ENCODE results near the gene HLA-DQB2.
"Not testable (repeated sequence)": the region's sequence is repeated elsewhere in the genome, so short reads cannot be mapped to it uniquely, and the experiment has no call there.

HLA-DQB2 gene

DNA sequence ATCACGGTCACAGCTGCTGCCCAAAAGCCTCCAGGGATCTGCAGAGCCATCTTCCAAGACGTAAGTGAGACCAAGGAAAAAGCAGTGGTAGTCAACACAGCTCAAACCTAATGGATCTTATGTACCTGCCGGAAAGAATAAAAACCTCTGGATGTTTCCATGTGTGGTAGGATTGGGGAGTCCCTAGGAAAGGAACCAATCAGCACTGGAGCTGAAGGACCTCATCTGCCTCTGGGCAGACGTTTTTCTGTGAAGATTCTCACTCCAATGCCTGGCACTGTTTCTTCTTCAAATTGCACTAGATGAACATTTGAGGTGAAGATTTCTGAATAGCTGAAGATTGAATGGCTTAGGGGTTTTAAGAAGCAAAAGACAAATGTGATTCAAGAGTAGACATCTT is at the start of gene HLA-DQB2:
Gene HLA-DQB2 (minus strand): TSS at position 112 of the 400 bp plus-strand sequence. CDS start 62 bp downstream, at position 50.
- Histone ChIP-seq H3K36me3 (ENCODE audit: control insufficient read depth, insufficient read depth, low read length) (no peaks in the 10 kb centered on the region), H3K9ac (ENCODE audit: low read depth, low read length) (no peak within 1 kb of the TSS), H3K4me3 (ENCODE audit: low read depth, low read length) (no peak within 1 kb of the TSS), H3K4me1 (ENCODE audit: control insufficient read depth, insufficient read depth, low read length) (no peaks in the 10 kb centered on the region), H3K27me3 (ENCODE audit: control insufficient read depth, insufficient read depth, low read length) (no peaks in the 10 kb centered on the region), H3K9me3 (ENCODE audit: control insufficient read depth, insufficient read depth, low read length) (no peaks in the 10 kb centered on the region)

DNA sequence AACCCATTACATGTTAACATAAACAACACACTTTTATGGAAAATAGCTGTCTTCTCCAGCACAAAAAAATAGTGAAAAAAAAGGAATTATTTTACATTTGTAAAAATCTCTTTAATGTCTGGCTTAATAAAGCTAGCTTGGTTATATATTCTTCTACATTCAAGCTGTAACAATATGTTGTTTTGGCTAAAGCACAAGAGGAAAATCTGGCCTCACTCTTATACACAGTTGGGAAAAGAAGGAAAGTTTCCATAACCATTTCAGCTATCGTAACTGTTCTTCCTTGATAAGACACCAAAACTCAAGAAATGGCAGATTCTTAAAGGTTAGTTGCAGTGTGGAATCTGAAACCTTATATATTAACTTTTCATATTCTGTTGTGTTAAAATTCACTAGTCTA is 45.8 kb upstream of the HLA-DQB2 start:
- Histone ChIP-seq H3K36me3 (ENCODE audit: control insufficient read depth, insufficient read depth, low read length) (no peaks in the 10 kb centered on the region), H3K9ac (ENCODE audit: low read depth, low read length) (no peak overlapping the region), H3K4me3 (ENCODE audit: low read depth, low read length) (no peak overlapping the region), H3K9me3 (ENCODE audit: control insufficient read depth, insufficient read depth, low read length) (no peaks in the 10 kb centered on the region), H3K4me1 (ENCODE audit: control insufficient read depth, insufficient read depth, low read length) (no peaks in the 10 kb centered on the region), H3K27me3 (ENCODE audit: control insufficient read depth, insufficient read depth, low read length) (no peaks in the 10 kb centered on the region)

- no peaks in the 10 kb centered on the region for H3K4me1 ChIP-seq (ENCODE audit: control insufficient read depth, insufficient read depth, low read length)
- no peak overlapping the region for H3K4me3 ChIP-seq (ENCODE audit: low read depth, low read length)
- no peaks in the 10 kb centered on the region for H3K36me3 ChIP-seq (ENCODE audit: control insufficient read depth, insufficient read depth, low read length)
- H3K27me3 ChIP-seq (ENCODE audit: control insufficient read depth, insufficient read depth, low read length), result no peaks in the 10 kb centered on the region
- H3K9ac ChIP-seq (ENCODE audit: low read depth, low read length), result no peak overlapping the region
- H3K9me3 ChIP-seq (ENCODE audit: control insufficient read depth, insufficient read depth, low read length), result no peaks in the 10 kb centered on the region
Observed at GRCh38 chr6:32807020-32807580, 43.8 kb upstream of the HLA-DQB2 start.

DNA sequence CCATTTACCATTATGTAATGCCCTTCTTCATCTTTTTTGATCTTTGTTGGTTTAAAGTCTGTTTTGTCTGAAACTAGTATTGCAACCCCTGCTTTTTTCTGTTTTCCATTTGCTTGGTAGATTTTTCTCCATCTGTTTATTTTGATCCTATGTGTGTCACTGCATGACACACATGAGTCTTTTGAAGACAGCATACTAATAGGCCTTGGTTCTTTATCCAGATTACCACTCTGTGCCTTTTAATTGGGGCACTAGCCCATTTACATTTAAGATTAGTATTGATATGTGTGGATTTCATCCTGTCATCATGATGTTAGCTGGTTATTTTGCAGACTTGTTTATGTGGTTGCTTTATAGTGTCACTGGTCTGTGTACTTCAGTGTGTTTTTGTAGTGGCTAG is 42.1 kb upstream of the HLA-DQB2 start:
- H3K4me3 ChIP-seq (ENCODE audit: low read depth, low read length); H3K9me3 ChIP-seq (ENCODE audit: control insufficient read depth, insufficient read depth, low read length); H3K36me3 ChIP-seq (ENCODE audit: control insufficient read depth, insufficient read depth, low read length); H3K27me3 ChIP-seq (ENCODE audit: control insufficient read depth, insufficient read depth, low read length); H3K4me1 ChIP-seq (ENCODE audit: control insufficient read depth, insufficient read depth, low read length); H3K9ac ChIP-seq (ENCODE audit: low read depth, low read length): not testable (repeated sequence)

DNA sequence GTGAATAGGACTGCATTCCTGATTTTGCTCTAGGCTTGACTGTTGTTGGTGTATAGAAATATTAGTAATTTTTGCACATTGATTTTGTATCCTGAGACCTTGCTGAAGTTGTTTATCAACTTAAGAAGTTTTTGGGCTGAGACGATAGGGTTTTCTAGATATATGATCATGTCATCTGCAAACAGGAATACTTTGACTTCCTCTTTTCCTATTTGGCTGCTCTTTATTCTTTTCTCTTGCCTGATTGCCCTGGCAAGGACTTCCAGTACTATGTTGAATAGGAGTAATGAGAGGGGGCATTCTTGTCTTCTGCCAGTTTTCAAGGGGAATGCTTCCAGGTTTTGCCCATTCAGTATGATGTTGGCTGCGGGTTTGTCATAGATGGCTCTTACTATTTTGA is 40.1 kb upstream of the HLA-DQB2 start:
- no peak overlapping the region for H3K9ac ChIP-seq (ENCODE audit: low read depth, low read length)
- H3K4me1 ChIP-seq (ENCODE audit: control insufficient read depth, insufficient read depth, low read length), result no peaks in the 10 kb centered on the region
- H3K4me3 ChIP-seq (ENCODE audit: low read depth, low read length), result no peak overlapping the region
- no peaks in the 10 kb centered on the region for H3K27me3 ChIP-seq (ENCODE audit: control insufficient read depth, insufficient read depth, low read length)
- H3K36me3 ChIP-seq (ENCODE audit: control insufficient read depth, insufficient read depth, low read length), result no peaks in the 10 kb centered on the region
- no peaks in the 10 kb centered on the region for H3K9me3 ChIP-seq (ENCODE audit: control insufficient read depth, insufficient read depth, low read length)

GRCh38 chr6:32799740-32800139 is 36.4 kb upstream of the HLA-DQB2 start:
- H3K4me1 ChIP-seq (ENCODE audit: control insufficient read depth, insufficient read depth, low read length), result peaks cover 5% of the 10 kb centered on the region
- no peak overlapping the region for H3K9ac ChIP-seq (ENCODE audit: low read depth, low read length)
- H3K27me3 ChIP-seq (ENCODE audit: control insufficient read depth, insufficient read depth, low read length), result peaks cover 3% of the 10 kb centered on the region
- no peak overlapping the region for H3K4me3 ChIP-seq (ENCODE audit: low read depth, low read length)
- H3K36me3 ChIP-seq (ENCODE audit: control insufficient read depth, insufficient read depth, low read length), result no peaks in the 10 kb centered on the region
- no peaks in the 10 kb centered on the region for H3K9me3 ChIP-seq (ENCODE audit: control insufficient read depth, insufficient read depth, low read length)

GRCh38 chr6:32799168-32799567 is 35.8 kb upstream of the HLA-DQB2 start:
- H3K9me3 ChIP-seq (ENCODE audit: control insufficient read depth, insufficient read depth, low read length), result no peaks in the 10 kb centered on the region
- no peaks in the 10 kb centered on the region for H3K36me3 ChIP-seq (ENCODE audit: control insufficient read depth, insufficient read depth, low read length)
- H3K27me3 ChIP-seq (ENCODE audit: control insufficient read depth, insufficient read depth, low read length), result peaks cover 3% of the 10 kb centered on the region
- no peak overlapping the region for H3K4me3 ChIP-seq (ENCODE audit: low read depth, low read length)
- no peak overlapping the region for H3K9ac ChIP-seq (ENCODE audit: low read depth, low read length)
- peaks cover 5% of the 10 kb centered on the region for H3K4me1 ChIP-seq (ENCODE audit: control insufficient read depth, insufficient read depth, low read length)

DNA sequence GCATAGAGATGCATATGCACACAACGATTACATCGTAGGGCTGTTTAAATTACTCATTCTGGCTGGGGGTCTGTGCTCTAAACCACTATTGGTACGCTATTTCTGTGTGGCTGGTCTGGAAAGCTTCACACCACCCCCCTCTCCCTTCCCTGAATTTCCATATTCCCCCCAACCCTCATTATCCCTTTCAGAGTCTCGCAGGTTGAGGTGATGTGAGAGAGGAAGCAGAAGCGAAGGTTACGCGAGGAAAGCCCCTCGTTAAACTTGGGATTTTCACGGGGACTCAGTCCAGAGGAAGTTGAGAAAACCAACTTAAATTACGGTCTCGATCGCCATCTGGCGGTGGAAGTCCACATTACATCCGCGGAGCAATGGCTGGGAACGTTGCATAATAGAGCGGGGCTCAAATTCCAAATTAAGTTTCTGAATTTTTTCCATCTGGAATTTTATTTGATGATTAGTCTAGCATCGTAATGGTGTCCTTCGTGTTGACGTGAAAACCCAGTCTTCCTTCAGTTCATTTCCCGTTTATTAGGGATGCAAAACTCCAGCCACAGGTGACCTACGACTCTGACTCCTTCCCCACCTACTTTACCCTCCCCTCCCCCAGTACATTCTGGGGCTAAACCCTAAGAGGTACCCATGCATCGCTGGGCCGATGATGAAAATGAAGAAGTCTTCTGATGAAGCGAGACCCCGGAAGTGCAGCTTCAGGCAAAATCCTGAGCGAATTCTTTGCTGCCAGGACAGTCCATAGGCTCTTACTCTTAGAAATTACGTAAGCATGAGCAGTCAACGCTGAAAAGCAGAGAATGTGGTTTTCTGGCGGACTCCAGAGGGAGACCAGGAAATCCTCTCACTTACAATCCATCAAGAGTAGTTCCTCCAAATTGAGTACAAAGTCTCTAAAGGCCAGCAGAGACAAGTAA is 33.8 kb upstream of the HLA-DQB2 start:
- no peaks in the 10 kb centered on the region for H3K9me3 ChIP-seq (ENCODE audit: control insufficient read depth, insufficient read depth, low read length)
- peak overlapping the region; percentile 60 for H3K4me3 ChIP-seq (ENCODE audit: low read depth, low read length)
- peaks cover 5% of the 10 kb centered on the region for H3K4me1 ChIP-seq (ENCODE audit: control insufficient read depth, insufficient read depth, low read length)
- H3K9ac ChIP-seq (ENCODE audit: low read depth, low read length), result peak overlapping the region; percentile 26
- H3K27me3 ChIP-seq (ENCODE audit: control insufficient read depth, insufficient read depth, low read length), result peaks cover 3% of the 10 kb centered on the region
- H3K36me3 ChIP-seq (ENCODE audit: control insufficient read depth, insufficient read depth, low read length), result no peaks in the 10 kb centered on the region

DNA sequence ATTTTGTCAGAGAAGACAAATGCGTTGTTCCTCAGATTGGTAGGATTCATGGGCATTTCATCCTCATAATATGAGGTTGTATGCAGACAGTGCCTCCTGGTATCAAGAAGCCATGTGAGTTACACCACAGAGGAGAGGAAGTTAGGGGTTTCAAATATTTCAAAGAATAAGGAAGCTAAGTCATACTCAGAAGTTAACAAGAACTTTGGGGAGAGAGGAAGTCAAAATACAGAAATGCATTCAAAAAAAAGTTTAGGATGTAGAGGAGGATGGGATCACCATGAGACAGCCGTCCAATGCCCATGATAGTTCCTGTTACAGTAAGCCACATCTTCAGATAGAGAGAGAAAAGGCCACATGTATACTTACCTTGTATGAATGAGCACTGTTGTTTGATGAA is 31.2 kb upstream of the HLA-DQB2 start:
- Histone ChIP-seq H3K36me3 (ENCODE audit: control insufficient read depth, insufficient read depth, low read length) (no peaks in the 10 kb centered on the region), H3K9ac (ENCODE audit: low read depth, low read length) (no peak overlapping the region), H3K9me3 (ENCODE audit: control insufficient read depth, insufficient read depth, low read length) (no peaks in the 10 kb centered on the region), H3K27me3 (ENCODE audit: control insufficient read depth, insufficient read depth, low read length) (peaks cover 3% of the 10 kb centered on the region), H3K4me3 (ENCODE audit: low read depth, low read length) (no peak overlapping the region), H3K4me1 (ENCODE audit: control insufficient read depth, insufficient read depth, low read length) (peaks cover 5% of the 10 kb centered on the region)

- H3K36me3 ChIP-seq (ENCODE audit: control insufficient read depth, insufficient read depth, low read length), result no peaks in the 10 kb centered on the region
- H3K4me3 ChIP-seq (ENCODE audit: low read depth, low read length), result no peak overlapping the region
- peaks cover 5% of the 10 kb centered on the region for H3K4me1 ChIP-seq (ENCODE audit: control insufficient read depth, insufficient read depth, low read length)
- no peak overlapping the region for H3K9ac ChIP-seq (ENCODE audit: low read depth, low read length)
- no peaks in the 10 kb centered on the region for H3K9me3 ChIP-seq (ENCODE audit: control insufficient read depth, insufficient read depth, low read length)
- H3K27me3 ChIP-seq (ENCODE audit: control insufficient read depth, insufficient read depth, low read length), result peaks cover 3% of the 10 kb centered on the region
Observed at GRCh38 chr6:32792901-32793435, 29.6 kb upstream of the HLA-DQB2 start.

DNA sequence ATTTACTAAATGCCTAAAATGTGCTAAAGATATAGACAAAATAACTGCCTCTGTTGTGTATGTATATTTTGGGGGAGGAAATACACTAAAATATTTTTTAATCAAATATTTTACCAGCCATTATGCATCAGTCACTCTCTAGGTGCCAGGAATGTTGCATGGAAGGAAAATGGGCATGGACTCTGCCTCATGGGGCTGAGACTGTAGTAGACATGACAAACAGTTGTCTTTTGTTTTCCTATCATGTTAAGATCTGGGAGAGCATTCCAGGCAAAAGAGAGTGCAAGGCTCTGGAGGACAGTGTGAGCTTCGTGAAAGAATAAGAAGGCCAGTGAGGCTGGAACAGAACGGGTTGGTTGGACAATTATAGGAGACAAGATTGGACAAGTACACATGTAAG is 27.0 kb upstream of the HLA-DQB2 start:
- Histone ChIP-seq H3K36me3 (ENCODE audit: control insufficient read depth, insufficient read depth, low read length) (no peaks in the 10 kb centered on the region), H3K27me3 (ENCODE audit: control insufficient read depth, insufficient read depth, low read length) (no peaks in the 10 kb centered on the region), H3K4me3 (ENCODE audit: low read depth, low read length) (no peak overlapping the region), H3K9ac (ENCODE audit: low read depth, low read length) (no peak overlapping the region), H3K9me3 (ENCODE audit: control insufficient read depth, insufficient read depth, low read length) (no peaks in the 10 kb centered on the region), H3K4me1 (ENCODE audit: control insufficient read depth, insufficient read depth, low read length) (no peaks in the 10 kb centered on the region)

Measured in iPS-15b (cell line).